Loucy (cell line): ENCODE measurements around the gene MAST4.
"Not testable (repeated sequence)": the region's sequence is repeated elsewhere in the genome, so short reads cannot be mapped to it uniquely, and the experiment has no call there.

Experiments
- CTCF ChIP-seq: fragments of 200-600 bp; sonication (generic); conservative IDR thresholded peaks from 2 replicates; pipeline ENCODE4 v1.5.1; 2014; ENCODE audit warnings: mild to moderate bottlenecking, antibody characterized with exemption, low read length
- EZH2phosphoT487 ChIP-seq: fragments of 200-600 bp; IDR thresholded peaks from 2 replicates; pipeline ENCODE4 v1.6.1; 2018; ENCODE audit warnings: antibody characterized with exemption, mild to moderate bottlenecking, moderate library complexity, borderline replicate concordance

GRCh38 chr5:67127347-67127895, 531.2 kb downstream of the MAST4 start:
- TF ChIP-seq CTCF, EZH2phosphoT487: not testable (repeated sequence)
